Ishikawa (cell line): ENCODE measurements around the gene ENC1.

Experiments
- CEBPB ChIP-seq: IDR thresholded peaks from 2 replicates; pipeline ENCODE4 v1.6.1; 2012
- CREB1 ChIP-seq: IDR thresholded peaks from 2 replicates; pipeline ENCODE4 v1.6.1; 2012; ENCODE audit warnings: low read depth
- EGR1 ChIP-seq: IDR thresholded peaks from 2 replicates; pipeline ENCODE4 v1.6.1; 2012
- EP300 ChIP-seq: IDR thresholded peaks from 2 replicates; pipeline ENCODE4 v1.6.1; 2012; ENCODE audit warnings: borderline replicate concordance
- FOXM1 ChIP-seq: IDR thresholded peaks from 2 replicates; pipeline ENCODE4 v1.6.1; 2012; ENCODE audit warnings: low read depth, borderline replicate concordance
- MAX ChIP-seq: IDR thresholded peaks from 2 replicates; pipeline ENCODE4 v1.6.1; 2012
- NFIC ChIP-seq: IDR thresholded peaks from 2 replicates; pipeline ENCODE4 v1.6.1; 2012
- RAD21 ChIP-seq: IDR thresholded peaks from 2 replicates; pipeline ENCODE4 v1.6.1; 2012; ENCODE audit warnings: low read depth
- TAF1 ChIP-seq: IDR thresholded peaks from 2 replicates; pipeline ENCODE4 v1.6.1; 2012; ENCODE audit warnings: low read depth, mild to moderate bottlenecking
- TCF12 ChIP-seq: IDR thresholded peaks from 2 replicates; pipeline ENCODE4 v1.6.1; 2012; ENCODE audit warnings: low read depth
- TEAD4 ChIP-seq: IDR thresholded peaks from 2 replicates; pipeline ENCODE4 v1.6.1; 2012
- USF1 ChIP-seq: IDR thresholded peaks from 2 replicates; pipeline ENCODE4 v1.6.1; 2012
- YY1 ChIP-seq: IDR thresholded peaks from 2 replicates; pipeline ENCODE4 v1.6.1; 2012; ENCODE audit warnings: low read depth
- ZBTB7A ChIP-seq: IDR thresholded peaks from 2 replicates; pipeline ENCODE4 v1.6.1; 2012; ENCODE audit warnings: low read depth
- TF ChIP-seq, protein P1 (sequence below): IDR thresholded peaks from 2 replicates; pipeline ENCODE4 v1.6.1; 2012; ENCODE audit warnings: low read depth, mild to moderate bottlenecking

The ENC1 gene, protein sequence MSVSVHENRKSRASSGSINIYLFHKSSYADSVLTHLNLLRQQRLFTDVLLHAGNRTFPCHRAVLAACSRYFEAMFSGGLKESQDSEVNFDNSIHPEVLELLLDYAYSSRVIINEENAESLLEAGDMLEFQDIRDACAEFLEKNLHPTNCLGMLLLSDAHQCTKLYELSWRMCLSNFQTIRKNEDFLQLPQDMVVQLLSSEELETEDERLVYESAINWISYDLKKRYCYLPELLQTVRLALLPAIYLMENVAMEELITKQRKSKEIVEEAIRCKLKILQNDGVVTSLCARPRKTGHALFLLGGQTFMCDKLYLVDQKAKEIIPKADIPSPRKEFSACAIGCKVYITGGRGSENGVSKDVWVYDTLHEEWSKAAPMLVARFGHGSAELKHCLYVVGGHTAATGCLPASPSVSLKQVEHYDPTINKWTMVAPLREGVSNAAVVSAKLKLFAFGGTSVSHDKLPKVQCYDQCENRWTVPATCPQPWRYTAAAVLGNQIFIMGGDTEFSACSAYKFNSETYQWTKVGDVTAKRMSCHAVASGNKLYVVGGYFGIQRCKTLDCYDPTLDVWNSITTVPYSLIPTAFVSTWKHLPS

GRCh38 chr5:74640450-74640953, at the start of gene ENC1:
ENC1 (minus strand) TSS chr5:74640728; CDS start chr5:74636485, 4,243 bp downstream.
- no peak for TF ChIP-seq YY1
- TF ChIP-seq TEAD4, result no peak
- TF ChIP-seq CEBPB, result no peak
- peak; percentile 77; the same call in 1 of the 2 replicates for TF ChIP-seq ZBTB7A
- TF ChIP-seq RAD21, result peak; percentile 27; the same call in 1 of the 2 replicates
- peak; percentile 65 for TF ChIP-seq MAX
- TF ChIP-seq USF1, result no peak; the same call in 1 of the 2 replicates
- TF ChIP-seq TAF1, result no peak; the same call in 1 of the 2 replicates
- TF ChIP-seq, protein P1, sequence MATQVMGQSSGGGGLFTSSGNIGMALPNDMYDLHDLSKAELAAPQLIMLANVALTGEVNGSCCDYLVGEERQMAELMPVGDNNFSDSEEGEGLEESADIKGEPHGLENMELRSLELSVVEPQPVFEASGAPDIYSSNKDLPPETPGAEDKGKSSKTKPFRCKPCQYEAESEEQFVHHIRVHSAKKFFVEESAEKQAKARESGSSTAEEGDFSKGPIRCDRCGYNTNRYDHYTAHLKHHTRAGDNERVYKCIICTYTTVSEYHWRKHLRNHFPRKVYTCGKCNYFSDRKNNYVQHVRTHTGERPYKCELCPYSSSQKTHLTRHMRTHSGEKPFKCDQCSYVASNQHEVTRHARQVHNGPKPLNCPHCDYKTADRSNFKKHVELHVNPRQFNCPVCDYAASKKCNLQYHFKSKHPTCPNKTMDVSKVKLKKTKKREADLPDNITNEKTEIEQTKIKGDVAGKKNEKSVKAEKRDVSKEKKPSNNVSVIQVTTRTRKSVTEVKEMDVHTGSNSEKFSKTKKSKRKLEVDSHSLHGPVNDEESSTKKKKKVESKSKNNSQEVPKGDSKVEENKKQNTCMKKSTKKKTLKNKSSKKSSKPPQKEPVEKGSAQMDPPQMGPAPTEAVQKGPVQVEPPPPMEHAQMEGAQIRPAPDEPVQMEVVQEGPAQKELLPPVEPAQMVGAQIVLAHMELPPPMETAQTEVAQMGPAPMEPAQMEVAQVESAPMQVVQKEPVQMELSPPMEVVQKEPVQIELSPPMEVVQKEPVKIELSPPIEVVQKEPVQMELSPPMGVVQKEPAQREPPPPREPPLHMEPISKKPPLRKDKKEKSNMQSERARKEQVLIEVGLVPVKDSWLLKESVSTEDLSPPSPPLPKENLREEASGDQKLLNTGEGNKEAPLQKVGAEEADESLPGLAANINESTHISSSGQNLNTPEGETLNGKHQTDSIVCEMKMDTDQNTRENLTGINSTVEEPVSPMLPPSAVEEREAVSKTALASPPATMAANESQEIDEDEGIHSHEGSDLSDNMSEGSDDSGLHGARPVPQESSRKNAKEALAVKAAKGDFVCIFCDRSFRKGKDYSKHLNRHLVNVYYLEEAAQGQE, result no peak
- peak; percentile 49; the same call in 1 of the 2 replicates for TF ChIP-seq TCF12
- TF ChIP-seq EGR1, result peak; percentile 35; the same call in 1 of the 2 replicates
- TF ChIP-seq FOXM1, result no peak
- TF ChIP-seq CREB1, result no peak
- TF ChIP-seq EP300, result no peak
- no peak for TF ChIP-seq NFIC

GRCh38 chr5:74686962-74687751, 46.6 kb upstream of the ENC1 start:
- TF ChIP-seq TAF1 (no peak), FOXM1 (no peak), EGR1 (no peak), CEBPB (no peak), CREB1 (no peak), TEAD4 (no peak), NFIC (no peak), YY1 (no peak), USF1 (no peak), ZBTB7A (no peak), MAX (no peak), TCF12 (no peak), EP300 (no peak), RAD21 (no peak)
- TF ChIP-seq, protein P1, result no peak

GRCh38 chr5:74685979-74686631, 45.6 kb upstream of the ENC1 start:
- TF ChIP-seq CREB1, result no peak
- TF ChIP-seq YY1, result no peak
- TF ChIP-seq USF1, result no peak
- TF ChIP-seq MAX, result no peak
- TF ChIP-seq RAD21, result no peak
- no peak for TF ChIP-seq FOXM1
- TF ChIP-seq EP300, result no peak
- TF ChIP-seq, protein P1, result no peak
- TF ChIP-seq EGR1, result no peak
- TF ChIP-seq ZBTB7A, result no peak
